ENCODE results near the gene PTPMT1.

- TF ChIP-seq POLR2A (IDR thresholded peaks at IDR 0.05) (no peak), CTCF (IDR thresholded peaks at IDR 0.05) (no peak), EP300 (IDR thresholded peaks at IDR 0.05) (no peak)
Measured at GRCh38 chr11:47603295-47603694, 37.9 kb downstream of the PTPMT1 start.

Data from ovary (tissue), 3 donors.